ENCODE measurements around the gene SPAG16. TPM values are rescaled to one million over a fixed set of nuclear protein-coding genes. Genes with fewer than 3 reads are reported as not detected.
A peak's percentile ranks its signal among the peaks of the same experiment; 100 is the strongest.

The SPAG16 gene
- total RNA-seq, 1 experiment from 2014 or later = 30.0 TPM

GRCh38 chr2:213971536-213971935 is 687.3 kb downstream of the SPAG16 start:
- intact Hi-C loops (cut with micrococcal nuclease; ENCODE audit: unreplicated experiment) = no loop called here
- no peak for TF ChIP-seq EZH2 (IDR thresholded peaks at IDR 0.05; ENCODE audit: low read depth)
- TF ChIP-seq CTCF (conservative IDR thresholded peaks at IDR 0.05) = no peak
- ChIA-PET POLR2A (ENCODE audit: unreplicated experiment) (no interaction called here), CTCF (no interaction called here)
- no peak overlapping the region for H2AFZ ChIP-seq
- no peak overlapping the region for H3K4me3 ChIP-seq
- H3F3A ChIP-seq (ENCODE audit: insufficient read depth, low read depth) = no peaks in the 10 kb centered on the region
- H3K36me3 ChIP-seq (ENCODE audit: low read depth) = no peaks in the 10 kb centered on the region
- BruUV-seq (replicated peaks) = no TSS peak
- H3K9me3 ChIP-seq (ENCODE audit: insufficient read depth, low read depth) = no peaks in the 10 kb centered on the region
- no peak for DNase-seq
- H3K9me2 ChIP-seq (ENCODE audit: insufficient read depth) = peaks cover 13% of the 10 kb centered on the region
- no peak overlapping the region for H3K27ac ChIP-seq
- no peaks in the 10 kb centered on the region for H3K4me1 ChIP-seq (replicated peaks; ENCODE audit: insufficient read depth)
- no peaks in the 10 kb centered on the region for H3K27me3 ChIP-seq (ENCODE audit: insufficient read depth, low read depth)
- no peak overlapping the region for H3K4me2 ChIP-seq
- H4K20me1 ChIP-seq (ENCODE audit: insufficient read depth) = no peaks in the 10 kb centered on the region
- no peaks in the 10 kb centered on the region for H3K79me2 ChIP-seq (ENCODE audit: low read depth)

- 0 out of 2 replicates have a peak, but pooled peaks cover 2% of the 10 kb centered on the region for H3K9me3 ChIP-seq (ENCODE audit: insufficient read depth, low read depth)
- H4K20me1 ChIP-seq (ENCODE audit: insufficient read depth) = no peaks in the 10 kb centered on the region
- intact Hi-C loops (cut with micrococcal nuclease; ENCODE audit: unreplicated experiment) = no loop called here
- DNase-seq = no peak
- ChIA-PET CTCF (no interaction called here), POLR2A (ENCODE audit: unreplicated experiment) (no interaction called here)
- H3K27me3 ChIP-seq (ENCODE audit: insufficient read depth, low read depth) = no peaks in the 10 kb centered on the region
- no peak overlapping the region for H3K27ac ChIP-seq
- H3K4me2 ChIP-seq = no peak overlapping the region
- H3K9me2 ChIP-seq (ENCODE audit: insufficient read depth) = no peaks in the 10 kb centered on the region; the same call in 1 of the 2 replicates
- no peaks in the 10 kb centered on the region for H3F3A ChIP-seq (ENCODE audit: insufficient read depth, low read depth)
- H3K4me1 ChIP-seq (replicated peaks; ENCODE audit: insufficient read depth) = no peaks in the 10 kb centered on the region
- peak overlapping the region; percentile 58 for H2AFZ ChIP-seq
- no peaks in the 10 kb centered on the region for H3K36me3 ChIP-seq (ENCODE audit: low read depth)
- BruUV-seq (replicated peaks) = no TSS peak
- H3K4me3 ChIP-seq = no peak overlapping the region
- TF ChIP-seq CTCF (conservative IDR thresholded peaks at IDR 0.05) = no peak
- no peak for TF ChIP-seq EZH2 (IDR thresholded peaks at IDR 0.05; ENCODE audit: low read depth)
- H3K79me2 ChIP-seq (ENCODE audit: low read depth) = no peaks in the 10 kb centered on the region
Measured at GRCh38 chr2:213980883-213981282, 696.6 kb downstream of the SPAG16 start.

- Histone ChIP-seq H3K4me1 (replicated peaks; ENCODE audit: insufficient read depth) (no peaks in the 10 kb centered on the region), H3K36me3 (ENCODE audit: low read depth) (no peaks in the 10 kb centered on the region), H3K4me3 (no peak overlapping the region), H3K9me3 (ENCODE audit: insufficient read depth, low read depth) (peaks cover 3% of the 10 kb centered on the region; the same call in 1 of the 2 replicates), H3K27ac (no peak overlapping the region), H2AFZ (no peak overlapping the region), H3F3A (ENCODE audit: insufficient read depth, low read depth) (no peaks in the 10 kb centered on the region), H3K4me2 (no peak overlapping the region), H3K79me2 (ENCODE audit: low read depth) (no peaks in the 10 kb centered on the region), H4K20me1 (ENCODE audit: insufficient read depth) (no peaks in the 10 kb centered on the region), H3K9me2 (ENCODE audit: insufficient read depth) (no peaks in the 10 kb centered on the region; the same call in 1 of the 2 replicates), H3K27me3 (ENCODE audit: insufficient read depth, low read depth) (no peaks in the 10 kb centered on the region)
- no peak for TF ChIP-seq EZH2 (IDR thresholded peaks at IDR 0.05; ENCODE audit: low read depth)
- TF ChIP-seq CTCF (conservative IDR thresholded peaks at IDR 0.05) = no peak
- ChIA-PET POLR2A (ENCODE audit: unreplicated experiment) (interaction anchor here (0.8 kb wide), 1 partner anchor 15 kb away, joined by 4 read pairs; no protein-coding TSS in a partner anchor), CTCF (no interaction called here)
- intact Hi-C loops (cut with micrococcal nuclease; ENCODE audit: unreplicated experiment) = no loop called here
- BruUV-seq (replicated peaks) = no TSS peak
- DNase-seq = no peak
Measured at GRCh38 chr2:213989207-213989606, 704.9 kb downstream of the SPAG16 start.

All from PC-9 (cell line).